GM12878 (cell line): ENCODE measurements around the gene RUFY3. TPM values are rescaled to one million over a fixed set of nuclear protein-coding genes. Genes with fewer than 3 reads are reported as not detected.

ENCODE experiments used
- ATF7 ChIP-seq: fragments of 450-650 bp; IDR thresholded peaks from 2 replicates; pipeline ENCODE4 v1.6.1; 2016; ENCODE audit warnings: low read depth, mild to moderate bottlenecking
- CBX5 ChIP-seq: sonication (generic); IDR thresholded peaks from 2 replicates; pipeline ENCODE4 v1.6.1; 2016; ENCODE audit warnings: low read depth, moderate library complexity, mild to moderate bottlenecking, inconsistent platforms
- EGR1 ChIP-seq, 2 experiments: IDR thresholded peaks; 1 replicate in 1 of 2; 2 replicates in 1 of 2; pipeline ENCODE4 v1.6.1; 2011 to 2012; ENCODE audit warnings: low read depth in 2 of 2, low read length in 2 of 2, borderline replicate concordance in 1 of 2, mild to moderate bottlenecking in 1 of 2, moderate library complexity in 1 of 2
- FOXM1 ChIP-seq: IDR thresholded peaks from 2 replicates; pipeline ENCODE4 v1.6.1; 2012; ENCODE audit warnings: low read depth, mild to moderate bottlenecking, inconsistent platforms, low read length, moderate library complexity
- JUND ChIP-seq: IDR thresholded peaks from 2 replicates; pipeline ENCODE4 v1.6.1; 2012; ENCODE audit warnings: low read depth, mild to moderate bottlenecking, low read length, improper control_type of control experiment, moderate library complexity
- MTA2 ChIP-seq: fragments of 450-650 bp; IDR thresholded peaks from 2 replicates; pipeline ENCODE4 v1.6.1; 2016; ENCODE audit warnings: low read depth, mild to moderate bottlenecking, moderate library complexity
- MYB ChIP-seq: fragments of 150-350 bp; IDR thresholded peaks from 2 replicates; pipeline ENCODE4 v1.6.1; 2014; ENCODE audit warnings: mild to moderate bottlenecking, low read depth, low read length, borderline replicate concordance
- NR2C2 ChIP-seq: IDR thresholded peaks from 2 replicates; pipeline ENCODE4 v1.6.1; 2011; ENCODE audit warnings: borderline replicate concordance, low read depth; ENCODE audit not compliant: control insufficient read depth, insufficient read length
- PAX5 ChIP-seq: IDR thresholded peaks from 2 replicates; pipeline ENCODE4 v1.6.1; 2011; ENCODE audit warnings: low read depth, low read length, borderline replicate concordance
- PAX8 ChIP-seq: fragments of 450-650 bp; IDR thresholded peaks from 2 replicates; pipeline ENCODE4 v1.6.1; 2017; ENCODE audit warnings: mild to moderate bottlenecking, moderate library complexity
- RFX5 ChIP-seq: IDR thresholded peaks from 2 replicates; pipeline ENCODE4 v1.6.1; 2011; ENCODE audit warnings: low read depth, low read length, improper control_type of control experiment
- TBL1XR1 ChIP-seq: IDR thresholded peaks from 2 replicates; pipeline ENCODE4 v1.6.1; 2012; ENCODE audit warnings: low read depth, low read length, improper control_type of control experiment
- ZSCAN29 ChIP-seq: fragments of 450-650 bp; IDR thresholded peaks from 2 replicates; pipeline ENCODE4 v1.6.1; 2017; ENCODE audit warnings: mild to moderate bottlenecking, moderate library complexity
- polyA plus RNA-seq, 11 experiments: library from polyadenylated mRNA; depleted of rRNA in 4 of 11; unstranded in 6 of 11; stranded (reverse) in 5 of 11; fragments of >200 nt; fragmentation: Nextera tagmentation in 4 of 11; fragmentation: Illumina TruSeq in 1 of 11; extraction: Ambion mirVana in 4 of 11; extraction: Trizol in 1 of 11; gene quantifications; 1 replicate in 1 of 11; 2 replicates in 10 of 11; pipeline versions ENCODE4 v1.2.1 to v1.2.3, GENCODE V29; 2011 to 2016; ENCODE audit warnings: inconsistent platforms in 2 of 11, missing spikeins in 2 of 11, low read depth in 1 of 11
- total RNA-seq, 4 experiments: library from RNA; depleted of rRNA in 3 of 4; stranded (reverse); fragments of >200 nt in 3 of 4; fragmentation: Illumina TruSeq in 1 of 4; extraction: Trizol in 1 of 4; gene quantifications; 2 replicates each; pipeline versions ENCODE4 v1.2.1 to v1.2.3, GENCODE V29; 2013 to 2021
- TF ChIP-seq, protein P1 (sequence below): fragments of 450-650 bp; IDR thresholded peaks from 2 replicates; pipeline ENCODE4 v1.6.1; 2017; ENCODE audit warnings: mild to moderate bottlenecking, moderate library complexity
- TF ChIP-seq, protein P2 (sequence below): fragments of 450-650 bp; IDR thresholded peaks from 2 replicates; pipeline ENCODE4 v1.6.1; 2016; ENCODE audit warnings: mild to moderate bottlenecking, moderate library complexity, borderline replicate concordance
- TF ChIP-seq, protein P3 (sequence below): fragments of 150-350 bp; IDR thresholded peaks from 2 replicates; pipeline ENCODE4 v1.6.1; 2016; ENCODE audit warnings: low read depth, low read length
- TF ChIP-seq, protein P4 (sequence below): fragments of 450-650 bp; IDR thresholded peaks from 2 replicates; pipeline ENCODE4 v1.6.1; 2016; ENCODE audit warnings: mild to moderate bottlenecking

Gene RUFY3
- total and polyA plus RNA-seq, 10 of the 15 experiments (the other 5 are each of a cell fraction or from before 2014, with no cell fraction given) = 5.1 to 28.3 (median 13.1) TPM

DNA sequence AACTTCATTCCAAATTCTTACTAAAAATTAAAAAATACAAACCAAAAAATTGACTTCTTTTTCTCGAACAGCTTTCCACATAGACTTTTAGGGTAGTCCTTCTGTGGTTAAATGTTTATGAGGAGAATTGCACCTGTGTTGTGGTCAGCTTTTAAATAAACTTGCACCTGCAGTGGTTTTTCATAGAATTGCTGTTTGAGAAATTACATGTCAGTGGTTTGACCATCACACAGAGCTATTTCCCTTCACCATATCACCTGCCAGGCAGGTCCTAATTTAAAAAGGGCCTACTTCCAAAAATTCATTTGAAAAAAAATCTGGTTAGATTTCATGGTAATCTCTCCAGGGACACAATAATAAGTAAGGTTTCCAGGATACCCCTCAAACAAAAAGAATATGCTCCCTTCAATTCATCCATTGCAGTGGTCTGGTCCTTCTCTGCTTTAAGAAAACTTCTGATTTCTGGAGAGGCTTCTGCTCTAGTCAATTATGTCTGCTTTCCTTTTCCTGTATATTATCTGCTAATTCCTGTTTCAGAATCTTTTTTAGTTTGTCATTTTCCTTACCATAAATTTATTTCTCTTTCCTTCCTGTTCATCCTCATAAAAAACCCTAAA is 43.3 kb upstream of the RUFY3 start (continued):
- TF ChIP-seq, protein P1, sequence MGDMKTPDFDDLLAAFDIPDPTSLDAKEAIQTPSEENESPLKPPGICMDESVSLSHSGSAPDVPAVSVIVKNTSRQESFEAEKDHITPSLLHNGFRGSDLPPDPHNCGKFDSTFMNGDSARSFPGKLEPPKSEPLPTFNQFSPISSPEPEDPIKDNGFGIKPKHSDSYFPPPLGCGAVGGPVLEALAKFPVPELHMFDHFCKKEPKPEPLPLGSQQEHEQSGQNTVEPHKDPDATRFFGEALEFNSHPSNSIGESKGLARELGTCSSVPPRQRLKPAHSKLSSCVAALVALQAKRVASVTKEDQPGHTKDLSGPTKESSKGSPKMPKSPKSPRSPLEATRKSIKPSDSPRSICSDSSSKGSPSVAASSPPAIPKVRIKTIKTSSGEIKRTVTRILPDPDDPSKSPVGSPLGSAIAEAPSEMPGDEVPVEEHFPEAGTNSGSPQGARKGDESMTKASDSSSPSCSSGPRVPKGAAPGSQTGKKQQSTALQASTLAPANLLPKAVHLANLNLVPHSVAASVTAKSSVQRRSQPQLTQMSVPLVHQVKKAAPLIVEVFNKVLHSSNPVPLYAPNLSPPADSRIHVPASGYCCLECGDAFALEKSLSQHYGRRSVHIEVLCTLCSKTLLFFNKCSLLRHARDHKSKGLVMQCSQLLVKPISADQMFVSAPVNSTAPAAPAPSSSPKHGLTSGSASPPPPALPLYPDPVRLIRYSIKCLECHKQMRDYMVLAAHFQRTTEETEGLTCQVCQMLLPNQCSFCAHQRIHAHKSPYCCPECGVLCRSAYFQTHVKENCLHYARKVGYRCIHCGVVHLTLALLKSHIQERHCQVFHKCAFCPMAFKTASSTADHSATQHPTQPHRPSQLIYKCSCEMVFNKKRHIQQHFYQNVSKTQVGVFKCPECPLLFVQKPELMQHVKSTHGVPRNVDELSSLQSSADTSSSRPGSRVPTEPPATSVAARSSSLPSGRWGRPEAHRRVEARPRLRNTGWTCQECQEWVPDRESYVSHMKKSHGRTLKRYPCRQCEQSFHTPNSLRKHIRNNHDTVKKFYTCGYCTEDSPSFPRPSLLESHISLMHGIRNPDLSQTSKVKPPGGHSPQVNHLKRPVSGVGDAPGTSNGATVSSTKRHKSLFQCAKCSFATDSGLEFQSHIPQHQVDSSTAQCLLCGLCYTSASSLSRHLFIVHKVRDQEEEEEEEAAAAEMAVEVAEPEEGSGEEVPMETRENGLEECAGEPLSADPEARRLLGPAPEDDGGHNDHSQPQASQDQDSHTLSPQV = no peak
- TF ChIP-seq ATF7 = peak; percentile 60
- no peak for TF ChIP-seq PAX8
- TF ChIP-seq RFX5 = no peak
- TF ChIP-seq JUND = no peak
- TF ChIP-seq, protein P2, sequence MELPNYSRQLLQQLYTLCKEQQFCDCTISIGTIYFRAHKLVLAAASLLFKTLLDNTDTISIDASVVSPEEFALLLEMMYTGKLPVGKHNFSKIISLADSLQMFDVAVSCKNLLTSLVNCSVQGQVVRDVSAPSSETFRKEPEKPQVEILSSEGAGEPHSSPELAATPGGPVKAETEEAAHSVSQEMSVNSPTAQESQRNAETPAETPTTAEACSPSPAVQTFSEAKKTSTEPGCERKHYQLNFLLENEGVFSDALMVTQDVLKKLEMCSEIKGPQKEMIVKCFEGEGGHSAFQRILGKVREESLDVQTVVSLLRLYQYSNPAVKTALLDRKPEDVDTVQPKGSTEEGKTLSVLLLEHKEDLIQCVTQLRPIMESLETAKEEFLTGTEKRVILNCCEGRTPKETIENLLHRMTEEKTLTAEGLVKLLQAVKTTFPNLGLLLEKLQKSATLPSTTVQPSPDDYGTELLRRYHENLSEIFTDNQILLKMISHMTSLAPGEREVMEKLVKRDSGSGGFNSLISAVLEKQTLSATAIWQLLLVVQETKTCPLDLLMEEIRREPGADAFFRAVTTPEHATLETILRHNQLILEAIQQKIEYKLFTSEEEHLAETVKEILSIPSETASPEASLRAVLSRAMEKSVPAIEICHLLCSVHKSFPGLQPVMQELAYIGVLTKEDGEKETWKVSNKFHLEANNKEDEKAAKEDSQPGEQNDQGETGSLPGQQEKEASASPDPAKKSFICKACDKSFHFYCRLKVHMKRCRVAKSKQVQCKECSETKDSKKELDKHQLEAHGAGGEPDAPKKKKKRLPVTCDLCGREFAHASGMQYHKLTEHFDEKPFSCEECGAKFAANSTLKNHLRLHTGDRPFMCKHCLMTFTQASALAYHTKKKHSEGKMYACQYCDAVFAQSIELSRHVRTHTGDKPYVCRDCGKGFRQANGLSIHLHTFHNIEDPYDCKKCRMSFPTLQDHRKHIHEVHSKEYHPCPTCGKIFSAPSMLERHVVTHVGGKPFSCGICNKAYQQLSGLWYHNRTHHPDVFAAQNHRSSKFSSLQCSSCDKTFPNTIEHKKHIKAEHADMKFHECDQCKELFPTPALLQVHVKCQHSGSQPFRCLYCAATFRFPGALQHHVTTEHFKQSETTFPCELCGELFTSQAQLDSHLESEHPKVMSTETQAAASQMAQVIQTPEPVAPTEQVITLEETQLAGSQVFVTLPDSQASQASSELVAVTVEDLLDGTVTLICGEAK = no peak
- TF ChIP-seq, protein P3, sequence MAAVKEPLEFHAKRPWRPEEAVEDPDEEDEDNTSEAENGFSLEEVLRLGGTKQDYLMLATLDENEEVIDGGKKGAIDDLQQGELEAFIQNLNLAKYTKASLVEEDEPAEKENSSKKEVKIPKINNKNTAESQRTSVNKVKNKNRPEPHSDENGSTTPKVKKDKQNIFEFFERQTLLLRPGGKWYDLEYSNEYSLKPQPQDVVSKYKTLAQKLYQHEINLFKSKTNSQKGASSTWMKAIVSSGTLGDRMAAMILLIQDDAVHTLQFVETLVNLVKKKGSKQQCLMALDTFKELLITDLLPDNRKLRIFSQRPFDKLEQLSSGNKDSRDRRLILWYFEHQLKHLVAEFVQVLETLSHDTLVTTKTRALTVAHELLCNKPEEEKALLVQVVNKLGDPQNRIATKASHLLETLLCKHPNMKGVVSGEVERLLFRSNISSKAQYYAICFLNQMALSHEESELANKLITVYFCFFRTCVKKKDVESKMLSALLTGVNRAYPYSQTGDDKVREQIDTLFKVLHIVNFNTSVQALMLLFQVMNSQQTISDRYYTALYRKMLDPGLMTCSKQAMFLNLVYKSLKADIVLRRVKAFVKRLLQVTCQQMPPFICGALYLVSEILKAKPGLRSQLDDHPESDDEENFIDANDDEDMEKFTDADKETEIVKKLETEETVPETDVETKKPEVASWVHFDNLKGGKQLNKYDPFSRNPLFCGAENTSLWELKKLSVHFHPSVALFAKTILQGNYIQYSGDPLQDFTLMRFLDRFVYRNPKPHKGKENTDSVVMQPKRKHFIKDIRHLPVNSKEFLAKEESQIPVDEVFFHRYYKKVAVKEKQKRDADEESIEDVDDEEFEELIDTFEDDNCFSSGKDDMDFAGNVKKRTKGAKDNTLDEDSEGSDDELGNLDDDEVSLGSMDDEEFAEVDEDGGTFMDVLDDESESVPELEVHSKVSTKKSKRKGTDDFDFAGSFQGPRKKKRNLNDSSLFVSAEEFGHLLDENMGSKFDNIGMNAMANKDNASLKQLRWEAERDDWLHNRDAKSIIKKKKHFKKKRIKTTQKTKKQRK = no peak
- TF ChIP-seq EGR1 (IDR thresholded peaks at IDR 0.05; ENCODE audit: borderline replicate concordance in 1 of 2, low read depth in 2 of 2, low read length in 2 of 2) = no peak
- peak; percentile 88 for TF ChIP-seq TBL1XR1
- TF ChIP-seq ZSCAN29 = no peak
- TF ChIP-seq PAX5 = peak; percentile 55; the same call in 1 of the 2 replicates
- TF ChIP-seq MYB = no peak; the same call in 1 of the 2 replicates
- no peak for TF ChIP-seq NR2C2
- TF ChIP-seq MTA2 = peak; percentile 88
- peak; percentile 98 for TF ChIP-seq FOXM1
- 0 out of 2 replicates have a peak, but pooled peaks have one; percentile 45 for TF ChIP-seq CBX5
- TF ChIP-seq, protein P4, sequence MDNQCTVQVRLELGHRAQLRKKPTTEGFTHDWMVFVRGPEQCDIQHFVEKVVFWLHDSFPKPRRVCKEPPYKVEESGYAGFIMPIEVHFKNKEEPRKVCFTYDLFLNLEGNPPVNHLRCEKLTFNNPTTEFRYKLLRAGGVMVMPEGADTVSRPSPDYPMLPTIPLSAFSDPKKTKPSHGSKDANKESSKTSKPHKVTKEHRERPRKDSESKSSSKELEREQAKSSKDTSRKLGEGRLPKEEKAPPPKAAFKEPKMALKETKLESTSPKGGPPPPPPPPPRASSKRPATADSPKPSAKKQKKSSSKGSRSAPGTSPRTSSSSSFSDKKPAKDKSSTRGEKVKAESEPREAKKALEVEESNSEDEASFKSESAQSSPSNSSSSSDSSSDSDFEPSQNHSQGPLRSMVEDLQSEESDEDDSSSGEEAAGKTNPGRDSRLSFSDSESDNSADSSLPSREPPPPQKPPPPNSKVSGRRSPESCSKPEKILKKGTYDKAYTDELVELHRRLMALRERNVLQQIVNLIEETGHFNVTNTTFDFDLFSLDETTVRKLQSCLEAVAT = peak; percentile 85
